Sciatic nerve (tissue), 2 donors: ENCODE results near the gene LGALS16. TPM values are rescaled to one million over a fixed set of nuclear protein-coding genes. Genes with fewer than 3 reads are reported as not detected.
"Not testable (repeated sequence)": the region's sequence is repeated elsewhere in the genome, so short reads cannot be mapped to it uniquely, and the experiment has no call there.

Source experiments
- ATAC-seq: fragments of 200-7000 bp; cut with Tn5 transposase; one replicate; pipeline ENCODE4 v1.9.1; 2020; ENCODE audit warnings: mild to moderate bottlenecking, moderate library complexity
- DNase-seq: peaks from one replicate; pipeline ENCODE4 v3.0.0-alpha.2; 2020; ENCODE audit warnings: low spot score
- intact Hi-C: fragments of 100-400 bp; cut with DNase I; formaldehyde crosslinking; loops from one replicate; pipeline ENCODE4 v1.14.2; 2022
- total RNA-seq: library from RNA; stranded (reverse); fragmentation: NEBNext Ultra II Directional; extraction: Animal tissue kit (Norgen Biotek cat#: 25700); gene quantifications from one replicate; pipeline ENCODE4 v1.2.1, GENCODE V29; 2021
- donor health status: DM: no; HTN: no; CAD: no.
- donor health status: DM: no; HTN: no; CAD: no.

The LGALS16 gene
- total RNA-seq, 1 donor from 2014 or later: not detected

DNA sequence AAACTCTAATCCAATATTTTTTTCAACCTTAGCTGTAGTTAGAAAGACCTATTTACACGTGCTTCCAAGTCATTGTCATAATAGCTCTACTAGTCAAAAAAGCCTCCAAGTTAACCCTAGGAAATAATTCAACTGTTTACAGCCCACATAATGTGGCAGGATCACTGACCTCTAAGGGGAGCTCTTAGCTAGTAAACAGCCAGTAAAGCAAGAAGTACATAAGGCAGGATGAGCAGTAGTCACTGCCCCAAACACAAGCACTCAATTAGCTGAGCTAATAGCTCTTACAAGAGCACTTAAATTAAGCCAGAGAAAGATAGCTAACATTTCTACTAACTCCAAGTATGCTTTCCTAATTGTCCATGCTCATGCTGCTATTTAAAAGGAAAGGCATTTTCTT, 18.1 kb downstream of the LGALS16 start:
- intact Hi-C loops, DNase-seq, ATAC-seq: not testable (repeated sequence)

DNA sequence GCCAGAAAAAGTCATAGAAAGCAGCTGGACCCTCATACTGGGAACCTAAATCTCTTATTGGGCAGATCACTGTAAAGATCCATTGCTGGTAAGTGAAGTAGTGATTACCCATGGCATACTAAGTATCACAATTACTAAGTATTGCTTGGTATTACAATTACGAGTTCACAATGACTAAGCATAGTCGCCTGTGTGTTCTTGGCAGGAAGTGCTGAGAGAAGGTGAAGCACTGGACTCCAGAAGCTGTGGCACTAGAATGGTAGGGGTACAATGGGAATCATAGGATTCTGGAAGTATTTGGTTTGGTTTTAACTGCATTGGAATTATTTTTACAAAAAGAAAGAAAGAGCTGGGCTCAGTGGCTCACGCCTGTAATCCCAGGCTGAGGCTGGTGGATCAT, 20.3 kb downstream of the LGALS16 start:
- intact Hi-C loops: no loop called here
- no peak for DNase-seq
- ATAC-seq: no peak

DNA sequence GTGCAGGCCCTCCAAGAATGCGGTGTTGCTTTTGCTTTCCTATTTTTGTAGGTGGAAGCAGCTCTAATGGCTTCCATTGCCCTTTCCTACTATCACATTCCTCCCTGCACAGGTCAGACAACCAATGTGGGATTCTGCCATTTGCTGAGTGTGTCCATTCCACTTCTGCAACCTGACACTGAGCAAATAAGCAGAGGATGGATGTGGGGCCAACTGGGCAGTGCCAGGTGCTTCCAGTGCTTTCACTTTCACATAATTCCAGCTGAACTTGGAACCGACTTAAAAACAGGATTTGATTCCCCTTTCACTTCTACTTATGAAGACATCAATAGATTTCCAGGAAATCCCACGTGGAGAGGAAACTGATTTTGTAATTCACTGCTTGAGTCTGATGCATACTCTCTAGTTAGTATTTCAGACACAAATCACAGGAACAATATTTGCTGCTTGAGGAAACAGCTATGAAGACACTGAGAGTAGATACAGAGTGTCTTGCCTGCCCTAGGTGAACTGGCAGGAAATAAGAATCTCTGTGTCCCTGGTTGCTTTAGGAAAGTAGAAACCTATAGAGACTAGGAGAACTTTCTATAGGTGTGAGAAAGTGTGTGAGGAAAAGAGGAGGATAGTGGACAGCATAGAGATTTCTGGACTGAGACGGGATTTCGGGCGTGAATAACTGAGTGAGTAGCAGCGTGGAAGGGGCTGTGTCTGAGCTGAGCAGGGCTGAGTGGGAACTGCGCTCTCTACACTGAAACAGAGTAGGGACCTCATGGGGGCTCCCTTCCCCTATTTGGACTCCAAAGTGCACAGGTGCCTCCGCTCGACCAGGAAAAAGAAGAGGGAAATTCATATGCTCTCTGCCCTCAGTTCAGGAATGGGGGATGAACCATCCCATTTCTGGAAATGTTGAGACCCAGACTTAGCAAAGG, 22.5 kb downstream of the LGALS16 start:
- intact Hi-C loops: no loop called here
- ATAC-seq (no peak), DNase-seq (no peak)

DNA sequence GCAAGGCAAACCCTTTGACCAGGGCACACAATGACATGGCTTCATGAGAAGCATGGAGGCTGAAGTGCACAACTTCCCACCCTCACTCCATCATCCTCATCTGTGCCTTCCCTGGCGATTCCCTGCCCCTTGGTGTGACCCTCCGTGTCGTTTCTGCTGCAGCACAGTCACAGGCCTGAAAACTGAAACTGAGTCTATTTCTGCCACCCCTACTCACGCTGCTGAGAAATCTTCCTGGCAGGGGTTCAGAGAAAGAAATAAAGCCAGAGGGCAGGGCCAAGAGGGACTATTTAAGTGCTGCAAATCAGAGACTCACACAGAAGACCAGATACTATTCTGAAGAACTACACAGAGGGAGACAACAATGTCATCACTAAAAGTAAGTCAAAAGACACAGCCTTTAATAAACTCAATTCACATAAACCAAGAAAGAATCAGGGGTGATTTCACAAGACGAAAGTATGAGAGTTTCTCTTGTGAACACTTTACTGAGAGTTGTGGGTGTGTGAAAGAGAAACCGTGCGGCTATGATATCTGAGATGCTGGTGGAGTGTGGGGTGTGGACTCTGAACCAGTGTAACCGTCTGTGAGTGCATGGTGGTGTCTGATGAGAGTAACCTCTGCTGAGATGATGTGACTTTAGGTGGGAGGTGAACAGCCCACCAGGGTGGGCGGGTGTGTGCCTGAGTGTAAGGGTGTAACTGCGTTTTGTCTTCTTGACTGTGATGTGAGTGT, 23.5 kb downstream of the LGALS16 start:
- ATAC-seq (no peak), DNase-seq (no peak)
- intact Hi-C loops: no loop called here

DNA sequence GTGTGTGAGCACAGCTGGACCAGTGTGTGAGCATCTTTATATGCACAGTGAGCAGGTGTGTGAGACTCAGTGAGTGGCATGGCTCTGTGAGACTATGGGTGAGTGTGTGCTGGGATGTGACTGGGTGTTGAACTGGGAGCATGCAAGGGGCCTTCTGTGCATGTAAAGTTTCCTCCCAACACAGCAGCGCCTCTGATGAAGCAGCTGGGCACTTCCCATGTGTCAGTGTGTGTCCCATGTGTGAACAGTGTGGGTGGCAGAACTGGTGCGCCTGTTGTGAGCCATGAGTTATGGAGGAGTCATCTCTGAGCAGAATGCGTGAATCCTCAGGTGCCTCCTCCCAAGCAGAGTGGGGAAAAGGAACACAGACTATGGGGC, 24.1 kb downstream of the LGALS16 start:
- DNase-seq: no peak
- intact Hi-C loops: no loop called here

DNA sequence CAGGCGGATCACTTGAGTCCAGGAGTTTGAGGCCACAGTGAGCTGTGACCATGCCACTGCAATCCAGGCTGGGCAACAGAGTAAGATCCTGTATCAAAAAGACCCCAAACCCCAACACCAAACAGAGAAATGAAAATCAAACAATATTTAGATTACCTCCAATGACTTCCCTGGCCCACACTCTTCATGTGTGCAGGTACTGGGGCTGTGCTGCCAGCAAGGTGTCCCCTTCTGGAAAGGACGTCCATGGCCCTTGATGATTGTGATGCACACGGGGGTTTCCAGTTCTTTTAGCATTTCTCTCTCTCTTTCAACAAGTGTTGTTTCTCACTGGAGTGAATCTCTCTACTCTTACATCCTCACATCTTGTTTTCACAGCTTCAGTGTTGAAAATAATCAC, 24.9 kb downstream of the LGALS16 start:
- DNase-seq (no peak), ATAC-seq (no peak)
- intact Hi-C loops: no loop called here

More for the DNA sequence above, 24.1 kb downstream of the LGALS16 start:
- no peak for ATAC-seq

DNA sequence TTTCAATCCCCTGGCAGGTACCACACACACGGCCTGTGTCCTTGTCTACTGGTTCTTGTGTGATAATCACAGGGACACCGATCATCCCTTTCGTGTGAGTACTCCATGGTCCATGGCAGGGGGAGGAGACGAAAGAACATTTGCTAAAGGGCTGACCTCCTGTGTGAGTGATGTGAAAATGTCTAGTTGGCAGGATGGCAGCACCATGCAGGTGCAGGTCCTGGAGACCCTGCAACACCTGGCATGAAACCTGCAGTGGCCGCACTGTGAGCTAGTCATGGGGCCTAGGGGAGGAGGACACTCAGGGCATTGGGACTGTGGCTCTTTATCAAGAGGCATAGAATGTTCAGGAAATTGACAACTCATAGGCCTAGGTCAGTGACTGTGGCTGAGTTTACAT, 25.7 kb downstream of the LGALS16 start:
- ATAC-seq (no peak), DNase-seq (no peak)
- intact Hi-C loops: no loop called here

DNA sequence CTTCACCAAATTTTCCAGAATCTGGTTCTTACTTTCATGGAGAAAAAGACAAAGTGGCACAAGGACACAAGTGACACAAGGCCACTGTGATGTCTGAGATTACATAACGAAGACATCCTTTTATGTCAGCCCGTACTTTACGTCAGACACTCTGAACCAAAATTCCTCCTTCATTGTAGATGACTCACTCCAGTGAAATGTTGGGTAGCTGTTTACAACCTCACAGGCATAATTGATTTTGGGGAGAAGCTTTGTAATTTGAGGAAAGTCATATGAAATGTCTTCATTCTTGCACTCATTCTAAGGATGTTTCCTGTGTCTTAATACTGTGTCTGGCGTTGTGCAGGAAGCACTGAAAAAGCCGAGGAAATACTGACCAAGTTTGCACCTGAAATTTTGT, 28.6 kb downstream of the LGALS16 start:
- intact Hi-C loops: no loop called here
- DNase-seq: no peak
- ATAC-seq: no peak

DNA sequence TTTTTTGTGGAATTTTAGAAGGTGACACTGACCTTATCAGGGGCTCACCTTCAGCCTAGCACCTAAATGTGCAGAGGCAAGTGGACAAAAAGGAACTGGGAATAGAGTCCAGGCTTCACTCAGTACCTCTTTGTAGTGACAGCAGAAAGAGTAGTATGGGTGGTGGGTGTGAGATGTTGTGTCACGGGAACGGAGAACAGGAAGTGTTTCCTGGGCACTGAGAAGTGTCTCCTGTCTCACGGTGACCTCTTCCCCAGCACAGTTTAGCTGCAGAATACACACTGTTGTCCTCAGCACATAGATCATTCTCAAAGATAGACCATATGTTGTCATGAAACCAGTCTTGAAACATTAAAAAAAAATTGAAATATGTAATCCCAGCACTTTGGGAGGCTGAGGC, 31.0 kb downstream of the LGALS16 start:
- intact Hi-C loops: no loop called here
- DNase-seq: no peak
- no peak for ATAC-seq

DNA sequence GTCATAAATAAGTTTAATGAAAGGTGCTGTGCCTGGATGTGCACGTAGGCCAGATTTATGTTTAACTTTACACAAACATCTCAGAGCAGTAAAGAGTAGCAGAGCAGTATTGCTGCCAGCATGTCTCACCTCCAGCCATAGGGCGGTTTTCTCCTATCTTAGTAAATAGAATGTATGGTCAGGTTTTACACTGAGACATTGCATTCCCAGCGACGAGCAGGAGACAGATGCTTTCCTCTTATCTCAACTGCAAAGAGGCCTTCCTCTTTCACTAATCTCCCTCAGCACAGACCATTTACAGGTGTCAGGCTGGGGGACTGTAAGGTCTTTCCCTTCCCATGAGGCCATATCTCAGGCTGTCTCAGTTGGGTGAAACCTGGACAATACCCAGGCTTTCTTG, 32.9 kb downstream of the LGALS16 start:
- DNase-seq, intact Hi-C loops, ATAC-seq: not testable (repeated sequence)

DNA sequence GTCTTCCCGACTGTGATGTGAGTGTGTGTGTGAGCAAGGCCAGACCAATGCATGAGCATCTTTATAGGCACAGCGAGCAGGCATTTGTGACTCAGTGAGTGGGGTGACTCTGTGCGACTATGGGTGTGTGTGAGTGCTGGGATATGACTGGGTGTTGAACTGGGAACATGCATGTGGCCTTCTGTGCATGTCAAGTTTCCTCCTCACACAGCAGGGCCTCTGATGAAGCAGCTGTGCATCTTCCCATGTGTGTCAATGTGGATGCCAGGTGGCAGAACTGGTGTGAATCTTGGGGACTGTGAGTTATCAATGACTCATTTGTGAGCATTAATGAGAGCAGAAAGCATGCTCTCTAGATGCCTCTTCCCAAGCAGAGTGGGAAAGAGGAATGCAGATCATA, 36.5 kb downstream of the LGALS16 start:
- intact Hi-C loops: no loop called here
- no peak for DNase-seq
- ATAC-seq: no peak

DNA sequence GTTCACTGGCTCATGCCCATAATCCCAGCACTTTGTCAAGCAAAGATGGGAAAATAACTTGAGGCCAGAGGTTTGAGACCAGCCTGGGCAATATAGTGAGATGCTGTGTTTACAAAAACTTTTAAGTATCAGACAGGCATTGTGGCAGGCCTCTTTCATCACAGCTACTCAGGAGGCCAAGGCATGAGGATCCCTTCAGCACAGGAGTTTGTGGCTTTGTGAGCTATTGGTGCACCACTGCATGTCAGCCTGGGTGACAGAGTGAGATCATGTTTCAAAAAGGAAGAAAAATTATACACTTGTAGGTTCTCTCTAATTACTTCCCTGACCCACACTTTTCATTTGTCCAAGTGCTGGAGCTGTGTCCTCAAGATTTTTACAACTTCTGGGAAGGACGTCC, 37.1 kb downstream of the LGALS16 start:
- DNase-seq (no peak), ATAC-seq (no peak)
- intact Hi-C loops: no loop called here

DNA sequence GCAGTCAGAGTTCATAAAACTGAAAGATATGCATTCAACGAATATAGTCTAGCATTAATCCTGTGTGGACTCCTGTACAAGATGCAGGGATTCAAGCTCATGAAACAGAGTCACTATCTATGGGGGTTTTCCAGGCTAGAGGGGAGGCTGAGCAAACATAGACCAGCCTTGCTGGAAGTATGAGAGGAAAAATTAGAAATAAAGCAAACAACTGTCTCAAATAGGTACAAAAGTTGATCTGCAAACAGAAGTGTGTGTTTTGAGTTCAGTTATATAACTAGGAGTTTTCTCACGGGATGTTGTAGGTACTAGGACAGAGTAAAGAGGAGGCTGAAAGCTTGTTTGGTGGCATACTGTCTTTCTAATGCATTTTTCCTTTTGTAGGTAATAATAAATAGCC, 40.0 kb downstream of the LGALS16 start:
- intact Hi-C loops: no loop called here
- DNase-seq: no peak
- no peak for ATAC-seq

DNA sequence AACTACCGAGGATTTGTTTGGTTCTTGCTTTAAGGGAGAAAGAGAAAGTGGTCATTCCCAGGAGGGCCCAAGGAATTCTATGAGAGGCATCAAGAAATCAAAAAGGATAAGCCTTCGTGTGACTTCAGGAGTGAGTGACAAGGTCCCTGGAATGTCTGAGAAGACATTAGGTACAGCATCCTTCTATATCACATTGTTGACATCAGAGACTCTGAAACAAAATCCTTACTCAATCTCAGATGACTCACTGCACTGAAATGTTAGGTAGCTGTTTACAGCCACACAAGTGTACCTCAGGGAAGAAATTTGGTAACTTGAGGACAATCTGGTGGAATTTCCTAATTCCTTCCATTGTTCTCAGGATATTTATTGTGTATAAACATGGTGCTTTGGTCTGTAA, 40.7 kb downstream of the LGALS16 start:
- DNase-seq: no peak
- no peak for ATAC-seq

DNA sequence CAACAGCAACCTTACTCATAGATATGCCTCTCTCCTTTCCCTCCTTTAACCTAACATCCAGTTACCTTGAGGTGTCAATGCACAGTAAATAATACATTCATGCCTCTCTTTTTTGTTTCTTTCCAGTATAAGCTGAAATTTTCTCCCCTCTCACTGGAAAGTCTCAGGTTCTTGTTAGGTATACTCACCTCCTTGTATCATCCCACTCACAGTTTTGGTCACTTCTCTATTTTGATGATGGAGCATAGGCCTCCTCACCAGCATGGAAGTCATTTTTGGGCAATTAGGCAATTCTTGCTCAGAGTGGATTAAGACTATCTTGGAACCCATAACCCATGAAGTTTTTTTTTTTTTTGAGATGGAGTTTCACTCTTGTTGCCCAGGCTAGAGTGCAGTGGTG, 42.8 kb downstream of the LGALS16 start:
- DNase-seq (no peak), ATAC-seq (no peak)

More for the DNA sequence above, 40.7 kb downstream of the LGALS16 start:
- intact Hi-C loops: no loop called here

DNA sequence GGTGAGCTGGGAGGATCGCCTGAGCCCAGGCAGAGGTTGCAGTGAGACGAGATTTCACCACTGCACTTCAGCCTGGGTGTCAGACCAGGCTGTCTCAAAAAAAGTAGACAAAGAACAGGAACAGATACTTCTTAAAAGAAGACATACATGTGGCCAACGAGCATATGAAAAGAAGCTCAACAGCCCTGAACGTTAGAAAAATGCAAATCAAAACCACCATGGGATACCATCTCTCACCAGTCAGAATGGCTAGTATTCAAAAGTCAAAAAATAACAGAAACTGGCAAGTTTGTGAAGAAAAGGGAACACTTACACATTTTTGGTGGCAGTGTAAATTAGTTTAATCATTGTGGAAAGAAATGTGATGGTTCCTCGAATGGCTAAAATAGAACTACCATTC, 45.6 kb downstream of the LGALS16 start:
- ATAC-seq (no peak), DNase-seq (no peak)
- intact Hi-C loops: no loop called here

More for the DNA sequence above, 42.8 kb downstream of the LGALS16 start:
- intact Hi-C loops: no loop called here

DNA sequence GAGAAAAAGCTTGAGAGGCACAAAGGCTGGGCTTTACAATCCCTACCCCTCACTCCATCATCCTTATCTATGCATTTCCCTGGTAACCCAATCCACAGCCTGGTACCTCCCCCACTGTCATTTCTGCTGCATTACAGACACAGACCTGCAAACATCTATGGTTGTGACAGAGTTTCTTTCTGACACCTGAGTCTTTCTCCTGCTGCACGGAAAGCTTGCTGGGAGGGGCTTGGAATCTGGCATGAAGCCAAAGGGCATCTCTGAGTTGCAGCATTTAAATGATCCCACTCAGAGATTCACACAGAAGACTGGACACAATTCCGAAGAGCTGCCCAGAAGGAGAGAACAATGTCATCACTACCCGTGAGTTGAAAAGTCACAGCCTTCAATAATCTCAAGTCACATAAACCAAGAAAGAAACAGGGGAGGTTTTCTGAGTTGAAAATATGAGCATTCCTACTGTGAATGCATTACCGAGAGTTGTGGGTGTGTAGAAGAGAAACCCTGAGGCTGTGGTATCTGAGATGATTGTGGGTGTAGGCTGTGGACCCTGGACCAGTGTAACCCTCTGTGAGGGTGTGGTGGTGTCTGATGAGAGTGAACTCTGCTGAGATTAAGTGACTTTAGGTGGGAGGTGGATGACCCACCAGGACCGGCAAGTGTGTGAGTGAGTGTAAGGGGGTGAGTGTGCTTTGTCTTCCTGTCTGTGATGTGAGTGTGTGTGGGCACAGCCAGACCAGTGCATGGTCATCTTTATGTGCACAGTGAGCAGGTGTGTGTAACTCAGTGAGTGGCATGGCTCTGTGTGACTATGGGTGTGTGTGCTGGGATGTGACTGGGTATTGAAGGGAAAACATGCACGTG, 48.7 kb downstream of the LGALS16 start, which contains the start of gene LGALS14:
Gene LGALS14, plus strand, starts transcription at position 301 of the 864 bp plus-strand sequence. Its CDS starts 48 bp downstream, at position 349.
- DNase-seq (no peak), ATAC-seq (no peak)
- intact Hi-C loops: no loop called here

DNA sequence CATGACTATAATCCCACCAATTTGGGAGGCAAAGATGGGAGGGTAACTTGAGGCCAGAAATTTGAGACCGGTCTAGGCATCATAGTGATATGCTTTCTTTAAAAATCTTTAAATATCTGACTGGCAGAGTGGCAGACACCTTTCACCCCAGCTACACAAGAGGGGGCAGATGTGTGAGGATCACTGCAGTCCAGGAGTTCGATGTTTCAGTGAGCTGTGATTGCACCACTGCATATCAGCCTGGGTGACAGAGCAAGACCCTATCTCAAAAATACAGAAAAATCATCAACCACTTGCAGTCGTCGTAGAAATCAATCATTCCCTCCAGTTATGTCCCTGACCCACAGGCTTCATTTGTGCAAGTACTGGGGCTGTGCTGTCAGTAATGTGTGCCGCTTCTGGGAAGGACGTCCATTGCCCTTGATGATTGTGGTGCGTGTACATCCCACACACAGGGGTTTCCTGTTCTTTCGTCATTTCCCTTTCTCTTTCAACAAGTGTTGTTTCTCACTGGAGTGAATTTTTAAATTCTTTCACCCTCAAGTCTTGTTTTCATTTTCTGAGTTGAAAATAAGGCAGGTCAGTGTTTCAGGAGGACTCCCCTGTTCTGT, 50.0 kb downstream of the LGALS16 start:
- DNase-seq: no peak
- no peak for ATAC-seq
- intact Hi-C loops: no loop called here

DNA sequence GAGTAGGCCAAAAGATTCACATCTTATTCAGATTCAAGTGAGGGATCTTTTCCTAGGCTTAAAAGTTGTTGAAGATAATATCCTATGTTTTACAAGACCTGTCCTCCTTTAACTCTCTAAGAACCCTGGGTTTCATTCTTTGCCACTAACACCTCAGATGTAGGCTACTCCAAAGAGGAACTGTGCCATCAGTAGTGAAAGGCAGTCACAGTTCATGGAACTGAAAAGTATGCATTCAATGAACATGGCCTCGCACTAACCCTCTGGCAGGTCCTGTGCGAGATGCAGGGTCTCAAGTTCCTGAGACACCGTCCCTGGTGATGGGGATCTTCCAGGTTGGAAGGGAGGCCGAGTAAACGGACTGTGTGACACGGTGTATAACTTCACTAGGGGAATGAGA, 52.9 kb downstream of the LGALS16 start:
- ATAC-seq (no peak), DNase-seq (no peak)
- intact Hi-C loops: no loop called here
